CD4-positive, alpha-beta T cell treated with Interleukin-15 for 4 hours (primary cell): ENCODE measurements around the gene CNTN5.
"Not testable (repeated sequence)": the region's sequence is repeated elsewhere in the genome, so short reads cannot be mapped to it uniquely, and the experiment has no call there.

Experiments used
- DNase-seq: peaks from one replicate; pipeline ENCODE4 v3.0.0-alpha.2; 2020; ENCODE audit warnings: low spot score

CNTN5 gene

DNA sequence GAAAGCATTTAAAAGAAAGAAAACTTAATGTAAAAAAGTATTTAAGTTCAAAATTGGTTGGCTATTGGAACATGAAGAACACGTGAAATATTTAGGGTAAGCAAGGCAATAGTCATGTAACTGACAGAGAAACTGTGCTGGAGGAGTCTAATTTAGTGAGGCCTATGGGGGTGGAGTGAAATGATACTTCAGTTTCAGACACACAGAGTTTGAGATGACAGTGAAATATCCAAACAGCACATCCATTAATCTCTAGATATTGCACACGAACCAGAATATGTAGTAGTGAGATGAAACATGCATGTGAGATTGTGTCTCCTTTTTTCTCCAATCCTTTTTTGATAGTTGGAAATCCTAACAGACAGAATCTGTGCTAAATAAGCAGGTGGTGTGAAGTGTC is 739.0 kb downstream of the CNTN5 start:
- no peak for DNase-seq

DNA sequence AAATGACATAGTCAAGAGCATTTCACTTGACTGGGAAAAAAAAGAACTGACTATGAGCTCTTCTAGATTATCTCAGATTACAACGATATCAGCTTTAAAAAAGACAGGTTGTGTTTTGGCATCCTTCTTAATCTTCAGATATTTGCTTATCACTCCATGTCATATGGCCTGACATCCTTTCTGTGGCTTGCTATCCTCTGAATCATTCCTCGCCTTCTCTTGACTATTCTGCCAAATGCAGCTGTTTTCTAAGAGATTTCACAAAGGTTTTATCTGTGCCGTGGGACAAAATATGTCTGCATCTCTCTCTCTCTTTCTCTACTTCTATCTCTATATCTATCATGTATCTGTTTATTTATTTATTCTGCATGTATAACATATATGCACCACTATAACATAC is 746.1 kb downstream of the CNTN5 start:
- no peak for DNase-seq

DNA sequence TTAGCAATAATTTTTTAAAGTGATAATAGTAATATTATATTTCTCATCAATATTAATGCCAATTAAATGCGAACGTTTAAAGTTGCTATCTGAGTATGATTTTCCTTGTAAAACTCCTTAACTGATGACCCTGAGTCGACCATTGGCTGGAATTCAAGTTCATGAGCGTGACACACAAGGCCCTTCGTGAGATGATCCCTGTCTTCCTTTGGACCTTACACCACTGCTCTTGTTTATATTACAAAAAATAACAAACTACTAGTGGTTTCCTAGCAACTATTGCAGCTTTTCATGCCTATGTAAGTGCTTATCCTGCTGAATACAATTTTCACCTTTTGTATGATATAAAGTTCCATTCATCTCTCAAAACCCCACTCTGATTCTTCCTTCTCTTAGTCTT is 752.9 kb downstream of the CNTN5 start:
- no peak for DNase-seq

DNA sequence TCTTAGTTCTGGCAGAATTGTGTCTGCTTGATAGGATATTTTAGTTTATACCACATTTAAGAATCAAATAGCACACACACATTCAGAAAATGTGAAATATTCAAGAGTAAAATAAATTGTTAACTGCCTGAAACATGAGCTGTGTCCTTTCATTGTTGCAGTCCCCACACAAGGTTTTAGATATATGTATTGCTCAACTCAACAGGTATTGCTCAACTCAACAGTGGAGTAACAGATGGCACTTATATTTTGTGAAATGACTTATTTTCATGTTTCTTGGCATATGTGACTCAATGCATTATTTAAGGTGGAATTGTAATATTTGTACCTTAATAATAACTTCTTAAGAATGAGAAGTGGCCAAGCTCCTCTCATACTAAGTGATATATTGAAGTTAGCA is 760.3 kb downstream of the CNTN5 start:
- no peak for DNase-seq

DNA sequence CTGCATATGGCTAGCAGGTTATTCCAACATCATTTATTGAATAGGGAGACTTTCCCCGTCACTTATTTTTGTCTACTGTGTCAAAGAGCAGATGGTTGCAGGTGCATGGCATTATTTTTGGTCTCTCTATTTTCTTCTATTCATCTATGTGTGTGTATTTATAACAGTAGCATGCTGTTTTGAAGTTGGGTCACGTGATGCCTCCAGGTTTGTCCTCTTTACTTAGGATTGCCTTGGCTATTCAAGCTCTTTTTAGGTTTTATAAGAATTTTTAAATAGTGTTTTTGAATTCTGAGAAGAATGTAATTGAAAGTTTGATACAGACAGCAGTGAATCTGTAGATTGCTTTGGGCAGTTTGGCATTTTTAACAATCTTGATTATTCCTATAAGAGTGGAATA is 770.6 kb downstream of the CNTN5 start:
- DNase-seq = no peak

DNA sequence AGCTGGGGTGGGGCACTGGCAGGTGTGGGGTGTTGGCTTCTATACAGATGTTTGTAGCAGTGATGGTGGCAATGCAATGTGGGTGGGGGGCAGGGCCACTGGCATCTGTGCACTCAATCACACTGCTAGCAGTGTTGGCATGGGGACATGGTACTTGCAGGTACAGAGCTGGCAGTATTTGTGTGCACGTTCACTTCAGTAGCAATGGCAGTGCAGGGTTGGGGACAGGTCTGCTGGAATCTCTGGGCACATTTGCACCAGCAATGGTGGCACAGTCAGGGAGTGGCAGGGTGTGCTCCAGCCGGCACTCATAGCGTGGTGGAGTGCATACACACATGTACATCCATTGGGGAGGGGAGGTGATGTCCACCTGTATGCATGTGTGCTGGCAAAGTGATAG is 775.2 kb downstream of the CNTN5 start:
- no peak for DNase-seq

DNA sequence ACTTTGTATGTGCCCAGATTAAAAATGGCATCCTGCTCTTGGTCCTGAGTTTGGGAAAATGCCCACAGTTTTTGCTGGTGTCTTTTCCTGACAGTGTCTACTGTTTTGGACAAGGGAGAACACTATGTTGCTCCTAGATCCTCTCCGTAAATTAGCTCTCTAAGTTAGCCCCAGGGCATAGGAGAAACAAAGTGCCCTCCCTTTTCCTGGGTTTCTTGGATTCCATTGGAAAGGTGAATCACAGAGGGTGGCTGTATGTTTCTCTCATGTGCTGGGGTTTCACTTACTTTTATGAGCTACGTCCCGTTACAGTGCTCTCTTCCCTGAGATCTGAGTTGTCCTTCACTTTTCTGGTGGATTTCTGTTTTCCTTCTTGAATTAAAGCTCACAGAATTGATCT is 782.8 kb downstream of the CNTN5 start:
- DNase-seq = no peak

DNA sequence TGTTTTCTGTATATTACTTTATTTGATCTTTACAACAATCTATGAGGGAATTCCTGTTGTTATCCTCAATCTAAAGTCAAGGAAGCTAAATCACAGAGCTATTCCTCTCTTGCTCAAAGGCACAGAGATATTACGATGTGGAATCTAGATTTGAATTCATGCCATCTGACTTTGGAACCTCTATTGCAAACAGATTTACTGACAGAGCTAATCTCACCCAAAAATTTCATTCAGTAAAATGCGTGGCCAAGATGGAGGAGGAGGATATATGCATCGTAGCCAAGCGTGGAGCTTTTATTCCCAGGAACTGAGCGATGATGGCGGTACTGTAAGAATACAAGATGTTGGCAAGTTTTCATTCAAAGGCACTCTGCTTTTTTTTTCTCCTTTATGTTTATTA is 791.8 kb downstream of the CNTN5 start:
- DNase-seq = no peak

DNA sequence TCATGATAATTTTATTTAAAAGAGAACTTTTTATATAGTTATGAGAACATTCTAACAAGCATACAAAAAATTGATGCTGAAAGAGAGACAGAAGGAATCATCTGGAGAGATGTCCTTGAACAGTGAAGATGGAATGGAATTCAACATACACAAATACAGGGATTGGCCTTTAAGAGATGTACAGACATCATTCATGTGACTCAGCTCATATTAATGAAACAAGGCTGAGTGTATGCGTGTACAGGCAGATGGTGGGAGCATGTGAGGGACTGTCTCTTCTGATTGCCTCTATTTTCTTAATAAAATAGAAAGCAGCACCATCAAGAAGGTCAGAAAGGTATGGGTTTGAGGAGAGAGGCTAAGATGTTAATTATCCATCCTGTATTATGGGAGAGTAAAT is 793.3 kb downstream of the CNTN5 start:
- DNase-seq = no peak

DNA sequence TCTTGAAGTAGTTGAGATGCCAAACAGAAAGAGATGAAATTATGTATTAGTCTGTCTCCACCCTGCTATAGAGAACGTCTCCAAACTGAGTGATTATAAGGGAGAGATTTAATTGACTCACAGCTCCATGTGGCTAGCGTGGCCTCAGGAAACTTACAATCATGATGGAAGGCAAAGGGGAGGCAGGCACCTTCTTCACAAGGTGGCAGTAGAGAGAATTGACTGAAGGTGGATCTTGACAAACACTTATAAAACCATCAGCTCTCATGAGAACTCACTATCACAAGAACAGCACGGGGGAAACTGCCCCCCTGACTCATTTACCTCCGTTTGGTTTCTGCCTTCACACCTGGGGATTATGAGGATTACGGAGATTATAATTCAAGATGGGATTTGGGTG is 794.0 kb downstream of the CNTN5 start:
- DNase-seq = no peak

DNA sequence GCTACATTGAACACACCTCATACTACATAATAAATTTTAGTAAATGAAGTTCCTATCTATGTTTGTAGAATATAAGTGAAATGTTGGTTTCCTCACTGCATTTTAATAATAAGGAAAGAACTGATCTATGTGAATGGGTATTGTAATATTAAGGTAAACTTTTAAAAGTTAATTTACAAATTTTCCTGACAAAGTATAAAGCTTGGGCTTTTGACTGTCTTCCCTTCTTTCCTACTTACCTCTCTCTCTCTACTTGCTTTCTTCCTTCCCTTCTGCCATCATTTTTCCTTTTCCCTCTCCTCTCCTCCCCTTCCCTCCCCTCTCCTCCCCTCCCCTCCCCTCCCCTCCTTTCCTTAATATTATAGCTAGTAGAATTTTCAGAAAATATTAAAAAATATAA is 798.2 kb downstream of the CNTN5 start:
- DNase-seq = no peak

DNA sequence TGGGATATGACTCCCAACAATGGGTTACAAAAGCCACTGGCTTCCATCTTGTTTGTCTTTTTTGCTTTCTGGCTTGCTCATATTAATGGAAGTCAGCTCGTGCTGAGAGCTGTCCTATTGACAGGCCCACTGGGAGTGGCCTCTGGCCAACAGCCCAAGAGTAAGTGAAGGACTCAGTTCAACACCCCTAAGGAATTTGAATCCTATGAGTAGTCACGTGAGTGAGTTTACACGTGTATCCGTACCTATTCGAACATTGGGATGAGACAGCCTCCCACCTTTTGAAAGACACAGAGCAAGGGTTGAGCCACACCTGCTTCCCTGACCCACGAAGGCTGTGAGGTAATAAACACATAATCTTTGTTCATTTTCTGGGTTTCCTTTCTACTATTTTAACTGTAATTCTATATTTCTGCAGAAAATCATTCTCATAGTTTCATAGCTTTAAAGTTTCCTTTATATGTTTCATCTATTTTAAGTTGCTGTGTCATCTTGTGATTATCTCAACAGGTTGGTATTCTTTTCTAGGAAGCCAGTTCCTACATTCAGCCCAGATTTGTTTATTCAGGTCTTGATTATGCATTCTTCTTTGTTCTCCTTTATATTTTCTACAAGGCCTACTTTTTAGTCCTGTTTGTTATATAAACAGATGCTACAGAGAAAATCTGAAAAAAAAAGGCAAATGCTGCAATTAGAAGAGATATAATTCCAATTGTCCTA is 802.3 kb downstream of the CNTN5 start:
- no peak for DNase-seq

DNA sequence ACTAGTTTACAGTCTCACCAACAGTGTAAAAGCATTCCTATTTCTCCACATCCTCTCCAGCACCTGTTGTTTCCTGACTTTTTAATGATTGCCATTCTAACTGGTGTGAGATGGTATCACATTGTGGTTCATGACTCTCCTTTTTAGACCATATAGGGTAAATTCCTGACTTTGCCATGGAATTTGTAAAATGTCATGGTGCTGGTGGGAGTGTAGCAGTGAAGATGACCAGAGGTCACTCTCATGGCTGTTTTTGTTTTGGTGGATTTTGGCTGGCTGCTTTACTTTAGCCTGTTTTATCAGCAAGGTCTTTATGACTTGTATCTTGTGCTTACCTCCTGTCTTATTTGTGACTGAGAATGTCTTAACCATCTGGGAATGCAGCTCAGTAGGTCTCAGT is 816.0 kb downstream of the CNTN5 start:
- not testable (repeated sequence) for DNase-seq

DNA sequence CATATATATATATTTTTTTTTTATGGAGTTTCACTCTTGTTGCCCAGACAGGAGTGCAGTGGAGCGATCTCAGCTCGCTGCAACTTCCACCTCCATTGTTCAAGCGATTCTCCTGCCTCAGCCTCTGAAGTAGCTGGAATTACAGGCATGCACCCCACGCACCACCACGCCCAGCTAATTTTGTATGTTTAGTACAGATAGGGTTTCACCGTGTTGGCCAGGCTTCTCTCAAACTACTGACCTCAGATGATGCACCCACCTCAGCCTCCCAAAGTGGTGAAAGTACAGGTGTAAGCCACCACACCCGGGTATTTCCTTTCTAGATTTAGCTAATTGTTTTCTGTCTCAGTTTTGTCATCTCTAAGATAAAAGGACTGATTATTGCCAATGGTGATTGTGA is 821.1 kb downstream of the CNTN5 start:
- DNase-seq = no peak

DNA sequence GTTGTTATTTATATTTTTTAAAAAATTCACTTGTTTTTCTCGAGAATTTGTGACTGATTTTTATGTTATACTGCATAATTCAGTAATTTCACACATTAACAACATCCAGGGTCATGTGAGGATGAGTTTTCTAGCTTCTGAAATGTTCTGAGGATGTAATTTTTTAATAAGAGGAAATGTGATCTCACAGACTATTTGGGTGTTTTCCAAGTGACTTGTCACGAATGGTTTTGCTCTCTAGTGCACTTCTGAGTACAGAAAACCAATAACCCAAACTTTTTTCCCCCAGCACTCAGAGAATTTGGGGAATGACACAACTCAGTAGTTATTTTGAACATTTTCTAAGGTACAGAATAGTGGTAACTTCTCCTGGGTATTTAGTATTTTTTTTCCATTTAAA is 845.2 kb downstream of the CNTN5 start:
- DNase-seq = no peak

DNA sequence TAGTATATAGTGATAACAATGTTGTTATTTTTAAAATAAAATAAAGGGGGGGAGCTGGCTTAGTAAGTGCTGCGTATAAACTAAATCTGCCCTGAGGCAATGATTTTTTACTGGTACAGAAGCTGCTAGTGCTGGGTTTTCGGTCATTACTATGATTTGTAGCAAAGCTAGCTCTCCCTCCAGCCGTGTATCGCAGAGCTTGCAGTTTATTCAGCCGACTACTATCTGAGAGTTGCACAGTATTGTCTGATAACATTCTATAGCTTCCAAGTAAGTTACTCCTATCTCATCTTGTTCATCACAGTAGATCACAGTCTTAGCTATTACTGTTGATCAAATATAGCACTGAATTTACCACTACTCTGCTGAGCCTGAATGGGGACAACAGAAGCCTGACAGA is 860.9 kb downstream of the CNTN5 start:
- DNase-seq = no peak

DNA sequence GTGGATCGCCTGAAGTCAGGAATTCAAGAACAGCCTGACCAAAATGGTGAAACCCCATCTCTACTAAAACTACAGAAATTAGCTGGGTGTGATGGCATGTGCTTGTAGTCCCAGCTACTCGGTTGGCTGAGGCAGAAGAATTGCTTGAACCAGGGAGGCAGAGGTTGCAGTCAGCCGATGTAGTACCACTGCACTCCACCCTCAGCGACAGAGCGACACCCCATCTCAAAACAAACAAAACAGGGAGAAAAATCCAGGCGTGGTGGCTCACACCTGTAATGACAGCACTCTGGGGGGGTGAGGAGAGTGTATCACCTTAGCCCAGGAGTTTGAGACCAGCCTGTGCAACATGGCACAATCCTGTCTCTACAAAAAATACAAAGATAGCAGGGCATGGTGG is 864.0 kb downstream of the CNTN5 start:
- no peak for DNase-seq

DNA sequence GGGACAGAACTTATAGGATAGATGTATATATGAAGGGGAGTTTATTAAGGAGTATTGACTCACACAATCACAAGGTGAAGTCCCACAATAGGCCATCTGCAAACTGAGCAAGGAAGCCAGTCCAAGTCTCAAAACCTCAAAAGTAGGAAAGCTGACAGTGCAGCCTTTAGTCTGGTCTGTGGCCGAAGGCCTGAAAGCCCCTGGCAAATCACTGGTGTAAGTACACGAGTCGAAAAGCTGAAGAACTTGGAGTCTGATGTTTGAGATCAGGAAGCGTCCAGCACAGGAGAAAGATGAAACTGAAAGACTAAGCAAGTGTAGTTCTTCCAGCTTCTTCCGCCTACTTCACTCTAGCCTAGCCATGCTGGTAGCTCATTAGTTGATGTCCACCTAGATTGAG is 866.7 kb downstream of the CNTN5 start:
- no peak for DNase-seq

DNA sequence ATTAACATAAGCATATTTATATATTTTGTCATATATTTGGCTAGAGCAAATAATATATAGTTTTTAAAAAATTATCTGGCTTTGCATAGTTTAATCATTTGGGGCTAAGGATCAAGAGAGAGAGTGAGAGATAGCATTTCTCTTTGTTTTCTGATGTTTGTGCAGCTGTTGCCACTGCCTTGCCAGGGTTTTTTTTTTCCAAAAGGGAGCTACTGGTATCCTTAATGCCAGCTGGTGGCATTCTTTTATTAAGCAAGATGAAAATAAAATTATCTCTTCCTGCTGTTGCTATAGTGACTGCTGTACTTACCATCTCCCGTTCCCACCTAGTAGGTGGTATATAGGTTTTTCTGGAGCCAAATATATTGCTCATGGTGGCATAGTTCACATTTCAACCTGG is 873.1 kb downstream of the CNTN5 start:
- DNase-seq = no peak

DNA sequence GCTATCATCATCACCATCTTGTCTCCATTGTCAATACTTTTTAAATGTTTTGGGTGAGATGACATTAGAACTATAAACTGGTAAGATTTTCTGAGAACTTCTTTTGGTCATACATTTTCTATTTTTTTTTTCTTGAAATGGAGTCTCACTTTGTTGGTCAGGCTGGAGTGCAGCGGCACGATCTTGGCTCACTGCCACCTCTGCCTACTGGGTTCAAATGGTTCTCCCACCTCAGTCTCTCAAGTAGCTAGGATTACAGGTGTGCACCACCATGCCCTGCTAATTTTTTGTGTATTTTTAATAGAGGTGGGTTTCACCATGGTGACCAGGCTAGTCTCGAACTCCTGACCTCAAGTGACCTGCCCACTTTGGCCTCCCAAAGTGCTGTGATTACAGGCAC is 880.4 kb downstream of the CNTN5 start:
- no peak for DNase-seq

DNA sequence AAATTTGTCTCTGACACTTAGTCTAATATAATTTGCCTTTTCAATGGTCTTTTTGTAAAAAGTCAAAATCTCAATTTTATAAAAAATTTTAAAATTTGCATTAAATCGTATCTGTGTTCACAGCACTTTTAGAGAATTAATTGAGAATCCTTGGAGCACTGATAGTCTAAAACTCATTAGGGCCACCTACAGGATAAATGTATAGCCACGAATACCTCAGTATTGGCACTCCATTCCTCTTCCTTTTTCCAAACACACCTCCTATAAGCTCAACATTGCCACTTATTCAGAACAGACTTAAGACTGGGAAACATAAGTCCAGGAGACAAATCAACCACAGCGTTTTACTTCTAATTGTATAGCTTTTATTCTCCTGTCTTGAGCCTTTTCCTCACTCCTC is 890.4 kb downstream of the CNTN5 start:
- DNase-seq = no peak

DNA sequence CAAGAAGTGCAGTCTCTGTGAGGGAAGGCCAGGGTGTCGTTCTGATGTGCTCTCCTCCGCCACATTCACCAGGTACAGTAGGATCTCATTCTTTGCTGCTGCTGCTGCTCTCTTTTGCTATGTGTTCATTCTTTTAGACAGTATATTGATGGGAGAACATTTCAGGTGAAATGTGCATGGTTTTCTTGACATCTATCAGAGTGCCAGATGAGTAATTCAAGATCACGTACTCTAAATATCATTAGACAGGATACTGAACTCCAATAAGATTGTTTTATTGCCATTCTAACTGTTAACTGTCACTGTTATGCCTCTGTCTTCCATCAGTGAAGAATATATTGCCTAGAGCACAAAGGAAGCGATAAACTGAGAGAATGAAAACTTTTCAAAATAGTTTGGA is 895.3 kb downstream of the CNTN5 start:
- no peak for DNase-seq

DNA sequence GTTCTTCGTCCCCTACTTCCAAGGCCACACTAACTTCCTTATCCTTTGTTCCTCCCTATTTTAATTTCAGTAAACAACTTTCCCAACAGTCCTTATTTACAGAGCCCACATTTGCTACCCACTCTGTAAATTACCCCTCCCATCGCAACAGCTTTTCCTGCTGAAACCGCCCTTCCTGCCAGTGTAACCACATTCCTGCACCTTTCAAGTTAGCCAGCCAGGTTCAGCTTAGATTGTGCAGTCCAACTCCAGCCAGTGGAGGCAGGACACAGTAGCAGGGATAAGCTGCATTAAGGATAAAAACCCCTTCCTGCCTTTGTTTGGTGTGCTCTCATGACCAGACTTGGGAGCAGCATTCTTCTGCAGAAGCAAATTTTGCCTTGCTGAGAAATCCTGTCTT is 898.0 kb downstream of the CNTN5 start:
- no peak for DNase-seq

DNA sequence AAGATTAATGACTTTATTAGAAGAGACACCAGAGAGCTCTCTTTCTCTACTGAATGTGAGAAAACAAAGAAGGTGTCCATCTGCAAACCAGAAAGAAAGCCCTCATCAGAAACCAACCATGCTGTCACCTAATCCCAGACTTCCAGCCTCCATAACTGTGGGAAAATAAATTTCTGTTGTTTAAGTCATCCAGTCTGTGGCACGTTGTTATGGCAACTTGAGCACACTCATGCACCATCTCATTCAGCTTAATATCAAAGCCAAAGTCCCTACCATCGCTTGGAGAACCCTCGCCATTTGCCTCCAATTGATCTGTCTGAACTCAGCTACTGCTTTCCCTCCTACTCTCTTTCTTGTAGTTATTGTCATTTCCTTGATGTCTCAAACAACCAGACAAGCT is 900.2 kb downstream of the CNTN5 start:
- no peak for DNase-seq

DNA sequence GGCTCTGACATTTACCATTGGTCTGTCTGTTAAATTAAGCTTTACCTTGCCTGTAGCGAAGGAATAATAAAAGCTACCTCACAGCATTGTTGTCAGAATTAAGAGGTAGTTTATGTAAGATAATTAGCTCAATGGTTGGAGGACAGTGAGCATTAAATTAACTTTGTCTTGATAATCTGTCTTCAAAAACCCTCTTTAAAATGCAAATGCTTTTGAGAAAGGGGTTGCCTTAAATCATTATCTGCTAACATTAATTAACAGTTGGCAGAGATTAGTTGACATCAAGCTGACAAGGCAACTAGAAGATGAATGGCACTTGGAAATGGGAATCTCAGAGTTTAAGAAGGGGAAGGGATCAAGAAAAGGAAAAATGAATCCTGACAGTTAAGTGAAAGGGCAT is 905.2 kb downstream of the CNTN5 start:
- no peak for DNase-seq
